HG03565 (cell line): Measurements from ENCODE around the gene CRB2.

Experiments
- ATAC-seq: cut with Tn5 transposase; IDR thresholded peaks from one replicate; pipeline ENCODE4 v1.9.1; 2021; ENCODE audit warnings: mild to moderate bottlenecking, moderate library complexity; ENCODE audit not compliant: unreplicated experiment

The CRB2 gene

GRCh38 chr9:123377211-123377971, 21.4 kb downstream of the CRB2 start:
- ATAC-seq: no peak

- no peak for ATAC-seq
These were observed 22.0 kb downstream of the CRB2 start for GRCh38 chr9:123378025-123378424.

GRCh38 chr9:123378956-123379660, 23.1 kb downstream of the CRB2 start:
- no peak for ATAC-seq

DNA sequence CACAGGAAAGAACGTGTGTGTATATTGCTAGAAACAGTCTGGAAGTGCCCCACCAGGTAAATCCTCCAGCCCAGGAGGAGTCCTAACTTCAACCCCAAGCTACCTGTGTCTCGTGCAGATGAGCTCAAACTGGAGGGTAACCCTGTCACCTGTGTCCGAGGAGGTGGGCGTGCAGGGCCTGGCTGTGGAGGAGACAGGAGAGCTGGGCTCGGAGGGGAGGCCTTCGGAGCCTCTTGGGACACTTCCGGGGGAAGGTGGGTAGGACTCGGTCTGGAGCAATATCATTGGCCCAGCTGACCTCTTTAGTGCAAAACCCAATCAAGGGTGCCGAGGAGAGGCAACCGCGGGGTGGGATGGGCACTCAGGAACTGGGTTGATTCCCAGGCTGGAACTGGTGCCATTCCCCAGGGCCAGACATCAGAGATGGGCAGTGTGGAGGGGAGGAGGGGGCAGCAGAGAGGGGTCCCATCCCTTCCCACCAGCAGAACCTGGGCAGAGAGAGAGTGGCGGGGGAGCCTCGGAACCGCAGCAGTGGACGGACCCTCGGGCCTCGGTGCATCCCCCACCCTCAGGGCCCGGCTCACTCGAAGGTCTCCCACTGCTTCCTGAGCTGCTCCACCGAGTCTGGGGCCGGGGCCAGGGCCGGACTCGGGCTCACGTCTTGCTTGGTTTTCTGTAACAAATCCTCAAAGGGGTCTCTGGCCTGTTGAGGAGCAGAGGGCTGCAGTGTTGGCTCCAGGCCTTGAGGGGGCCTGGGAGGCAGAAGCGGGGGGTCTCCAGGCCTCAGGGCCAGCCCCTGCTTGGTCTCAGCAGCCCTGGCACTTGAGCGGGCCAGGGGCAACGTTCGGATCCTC, 25.1 kb downstream of the CRB2 start:
- ATAC-seq: no peak

DNA sequence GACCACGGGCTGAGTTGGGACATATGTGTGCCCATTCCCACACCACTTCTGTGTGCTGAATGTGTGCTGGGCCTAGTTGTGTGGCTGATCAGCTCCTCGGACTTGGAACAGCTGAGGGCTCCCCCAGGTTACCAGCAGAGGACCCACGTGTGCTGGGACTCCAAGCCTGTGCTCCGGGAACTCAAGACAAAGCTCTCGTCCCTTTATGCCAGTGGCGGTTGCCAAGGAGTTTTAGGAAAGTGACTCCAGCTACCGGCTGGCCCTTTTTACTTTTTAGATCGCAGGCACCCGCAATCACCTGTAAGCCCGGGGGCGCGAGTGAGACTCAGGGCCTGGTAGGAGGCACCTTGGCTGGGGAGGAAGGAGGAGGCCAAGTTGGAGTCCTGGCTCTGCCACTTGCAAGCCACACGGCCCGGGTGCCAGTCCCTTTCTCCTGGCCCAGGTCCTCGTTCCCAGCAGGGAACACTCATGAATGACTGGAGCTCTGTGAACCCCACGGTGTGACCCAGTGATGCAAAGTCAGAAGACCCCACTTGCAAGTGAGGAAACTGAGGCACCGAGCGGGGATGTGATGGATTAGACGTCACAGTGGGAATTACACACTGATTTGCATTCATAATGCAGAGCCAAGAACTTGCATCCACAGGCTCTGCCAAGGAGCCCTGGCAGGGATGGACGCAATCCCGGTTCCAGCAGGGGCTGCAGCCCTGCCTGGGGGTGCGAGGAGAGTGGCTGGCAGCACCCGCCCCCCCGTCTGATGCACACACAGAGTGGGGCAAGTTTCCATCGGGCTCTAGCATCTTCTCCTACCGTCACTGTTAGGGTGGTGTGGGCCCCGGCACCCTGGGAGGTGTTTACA, 26.9 kb downstream of the CRB2 start:
- no peak for ATAC-seq

GRCh38 chr9:123383512-123384170, 27.6 kb downstream of the CRB2 start:
- no peak for ATAC-seq

DNA sequence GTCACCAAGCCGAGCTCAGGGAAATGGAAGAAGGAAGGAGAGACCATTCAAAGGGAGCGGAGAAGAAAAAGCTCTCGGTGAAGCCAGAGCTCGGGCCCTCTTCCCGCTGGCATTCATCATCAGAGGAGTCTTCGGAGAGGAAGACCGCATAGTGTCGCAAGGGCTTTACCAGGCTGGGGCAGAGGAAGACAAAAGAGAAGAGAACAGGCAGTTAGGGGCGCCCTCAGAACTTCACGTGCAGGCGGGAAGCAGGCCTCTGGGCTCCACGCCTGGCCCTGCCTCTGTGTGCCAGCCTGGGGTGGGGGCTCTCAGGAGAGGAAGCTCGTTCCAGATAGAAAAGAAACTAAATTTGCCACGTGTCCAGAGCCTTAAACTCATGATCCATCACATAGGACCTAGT, 31.7 kb downstream of the CRB2 start:
- ATAC-seq: no peak

DNA sequence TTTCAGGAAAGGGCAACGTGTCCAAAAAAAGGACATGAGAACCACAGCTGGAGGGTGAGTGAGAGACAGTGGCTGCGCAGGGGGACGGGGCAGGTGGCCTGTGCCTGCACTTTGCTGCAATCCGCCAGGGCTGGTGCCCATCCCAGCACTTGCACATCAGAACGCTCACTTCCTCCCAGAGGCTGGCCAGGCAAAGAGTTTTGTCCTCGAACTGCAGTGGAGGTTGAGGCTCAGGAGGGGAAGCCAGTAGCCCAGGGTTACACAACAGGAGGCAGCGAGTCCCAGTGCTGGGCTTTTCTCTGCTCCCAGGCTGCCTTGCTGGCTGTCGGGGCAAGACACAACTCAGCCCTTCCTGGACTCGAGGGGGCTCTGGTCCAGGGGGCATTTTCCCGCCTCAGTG, 33.1 kb downstream of the CRB2 start:
- no peak for ATAC-seq

- ATAC-seq: no peak
These were observed 33.7 kb downstream of the CRB2 start for GRCh38 chr9:123389698-123390097.

GRCh38 chr9:123390337-123391135, 34.5 kb downstream of the CRB2 start:
- no peak for ATAC-seq

GRCh38 chr9:123391233-123391632, 35.2 kb downstream of the CRB2 start:
- no peak for ATAC-seq

- no peak for ATAC-seq
These were observed 35.9 kb downstream of the CRB2 start for GRCh38 chr9:123391946-123392345.

GRCh38 chr9:123392802-123393201, 36.8 kb downstream of the CRB2 start:
- no peak for ATAC-seq

GRCh38 chr9:123394291-123395235, 38.6 kb downstream of the CRB2 start:
- no peak for ATAC-seq

GRCh38 chr9:123395276-123395688, 39.3 kb downstream of the CRB2 start:
- ATAC-seq: no peak

GRCh38 chr9:123395689-123396511, 39.9 kb downstream of the CRB2 start:
- no peak for ATAC-seq

DNA sequence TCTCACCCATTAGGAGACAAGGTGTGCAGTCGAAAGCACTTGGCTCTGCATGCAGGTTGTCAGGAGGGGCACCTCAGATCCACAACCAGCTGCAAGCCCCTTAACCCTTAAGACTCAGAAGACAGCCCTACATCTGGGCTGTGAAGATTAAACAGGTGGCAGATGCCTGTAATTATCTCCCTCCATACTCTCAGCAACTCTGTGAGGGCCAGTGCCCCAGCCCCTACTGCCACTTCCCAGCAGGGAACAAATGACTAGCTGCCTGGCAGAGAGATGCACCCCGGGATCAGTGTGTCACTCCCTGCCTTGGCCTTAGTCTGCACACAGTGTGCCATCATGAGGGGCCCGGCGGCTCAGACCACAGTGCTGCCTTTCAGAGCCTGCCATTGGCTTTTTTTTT, 42.0 kb downstream of the CRB2 start:
- no peak for ATAC-seq
